ENCODE measurements around the gene SEZ6. TPM values are rescaled to one million over a fixed set of nuclear protein-coding genes. Genes with fewer than 3 reads are reported as not detected.

The SEZ6 gene
- total and polyA plus RNA-seq, 10 of the 15 experiments (the other 5 are each of a cell fraction or from before 2014, with no cell fraction given), result 0.05 to 0.87 (median 0.17) TPM; not detected in 4

Other genes with a start within 250 kb of the SEZ6 start
Only the 7 nearest of the 8 such genes appear.
- gene FAM222B, start 163.2 kb downstream of the SEZ6 start, total RNA-seq (2014; rRNA removed), result 5.7 and 6.4 TPM in 2 replicates
- gene FAM222B, start 163.2 kb downstream of the SEZ6 start, total RNA-seq (2014; rRNA removed; fragmentation: Illumina TruSeq; extraction: Trizol), result 3.3 and 3.6 TPM in 2 replicates
- 18.3 and 18.5 TPM in 2 replicates for gene FAM222B, start 163.2 kb downstream of the SEZ6 start, total RNA-seq (2021)
- gene FAM222B, start 163.2 kb downstream of the SEZ6 start, polyA plus RNA-seq (2011; rRNA removed), result 2.9 and 4.1 TPM in 2 replicates
- 12.4 and 14.2 TPM in 2 replicates for gene FAM222B, start 163.2 kb downstream of the SEZ6 start, polyA plus RNA-seq (2014; fragmentation: Illumina TruSeq; extraction: Trizol)
- 1 to 10 TPM; 2.8 to 2.9 TPM for gene FAM222B, start 163.2 kb downstream of the SEZ6 start, polyA plus RNA-seq (2014; fragmentation: Nextera tagmentation; extraction: Ambion mirVana)
- 6.4 and 9.7 TPM in 2 replicates for gene FAM222B, start 163.2 kb downstream of the SEZ6 start, polyA plus RNA-seq (2014; rRNA removed)
- gene FAM222B, start 163.2 kb downstream of the SEZ6 start, polyA plus RNA-seq (2016; fragmentation: Nextera tagmentation; extraction: Ambion mirVana), result 10 to 100 TPM; 14.0 to 14.7 TPM
- 57.1 and 61.2 TPM in 2 replicates for gene ERAL1, start 151.0 kb downstream of the SEZ6 start, total RNA-seq (2014; rRNA removed)
- gene ERAL1, start 151.0 kb downstream of the SEZ6 start, total RNA-seq (2014; rRNA removed; fragmentation: Illumina TruSeq; extraction: Trizol), result 24.6 and 27.7 TPM in 2 replicates
- 66.7 and 67.8 TPM in 2 replicates for gene ERAL1, start 151.0 kb downstream of the SEZ6 start, total RNA-seq (2021)
- gene ERAL1, start 151.0 kb downstream of the SEZ6 start, polyA plus RNA-seq (2011; rRNA removed), result 60.2 and 104 TPM in 2 replicates
- gene ERAL1, start 151.0 kb downstream of the SEZ6 start, polyA plus RNA-seq (2014; fragmentation: Illumina TruSeq; extraction: Trizol), result 96.5 and 101 TPM in 2 replicates
- gene ERAL1, start 151.0 kb downstream of the SEZ6 start, polyA plus RNA-seq (2014; fragmentation: Nextera tagmentation; extraction: Ambion mirVana), result 100 to 1,000 TPM; 165 to 175 TPM
- gene ERAL1, start 151.0 kb downstream of the SEZ6 start, polyA plus RNA-seq (2014; rRNA removed), result 99.5 and 103 TPM in 2 replicates
- 100 to 1,000 TPM; 114 to 132 TPM for gene ERAL1, start 151.0 kb downstream of the SEZ6 start, polyA plus RNA-seq (2016; fragmentation: Nextera tagmentation; extraction: Ambion mirVana)
- gene FLOT2, start 108.3 kb downstream of the SEZ6 start, total RNA-seq (2014; rRNA removed), result 79.0 and 79.6 TPM in 2 replicates
- 72.0 and 72.5 TPM in 2 replicates for gene FLOT2, start 108.3 kb downstream of the SEZ6 start, total RNA-seq (2014; rRNA removed; fragmentation: Illumina TruSeq; extraction: Trizol)
- gene FLOT2, start 108.3 kb downstream of the SEZ6 start, total RNA-seq (2021), result 291 and 302 TPM in 2 replicates
- gene FLOT2, start 108.3 kb downstream of the SEZ6 start, polyA plus RNA-seq (2011; rRNA removed), result 90.1 and 150 TPM in 2 replicates
- 75.3 and 147 TPM in 2 replicates for gene FLOT2, start 108.3 kb downstream of the SEZ6 start, polyA plus RNA-seq (2014; fragmentation: Illumina TruSeq; extraction: Trizol)
- 100 to 1,000 TPM in 1 of 2 experiments, 10 to 100 TPM in 1; 56.8 to 121 TPM for gene FLOT2, start 108.3 kb downstream of the SEZ6 start, polyA plus RNA-seq (2014; fragmentation: Nextera tagmentation; extraction: Ambion mirVana)
- 150 and 154 TPM in 2 replicates for gene FLOT2, start 108.3 kb downstream of the SEZ6 start, polyA plus RNA-seq (2014; rRNA removed)
- 100 to 1,000 TPM; 237 to 251 TPM for gene FLOT2, start 108.3 kb downstream of the SEZ6 start, polyA plus RNA-seq (2016; fragmentation: Nextera tagmentation; extraction: Ambion mirVana)
- gene DHRS13, start 103.0 kb downstream of the SEZ6 start, total RNA-seq (2014; rRNA removed), result 35.3 and 37.1 TPM in 2 replicates
- 23.7 and 24.2 TPM in 2 replicates for gene DHRS13, start 103.0 kb downstream of the SEZ6 start, total RNA-seq (2014; rRNA removed; fragmentation: Illumina TruSeq; extraction: Trizol)
- gene DHRS13, start 103.0 kb downstream of the SEZ6 start, total RNA-seq (2021), result 27.6 and 31.3 TPM in 2 replicates
- gene DHRS13, start 103.0 kb downstream of the SEZ6 start, polyA plus RNA-seq (2011; rRNA removed), result 50.6 and 55.2 TPM in 2 replicates
- gene DHRS13, start 103.0 kb downstream of the SEZ6 start, polyA plus RNA-seq (2014; fragmentation: Illumina TruSeq; extraction: Trizol), result 17.7 and 19.6 TPM in 2 replicates
- under 1 TPM in 1 of 2 experiments, not detected in 1; 0.18 TPM for gene DHRS13, start 103.0 kb downstream of the SEZ6 start, polyA plus RNA-seq (2014; fragmentation: Nextera tagmentation; extraction: Ambion mirVana)
- 37.7 and 38.8 TPM in 2 replicates for gene DHRS13, start 103.0 kb downstream of the SEZ6 start, polyA plus RNA-seq (2014; rRNA removed)
- gene DHRS13, start 103.0 kb downstream of the SEZ6 start, polyA plus RNA-seq (2016; fragmentation: Nextera tagmentation; extraction: Ambion mirVana), result 10 to 100 TPM; 28.7 to 35.5 TPM
- 28.6 and 30.1 TPM in 2 replicates for gene PHF12, start 54.5 kb downstream of the SEZ6 start, total RNA-seq (2014; rRNA removed)
- 15.9 and 18.1 TPM in 2 replicates for gene PHF12, start 54.5 kb downstream of the SEZ6 start, total RNA-seq (2014; rRNA removed; fragmentation: Illumina TruSeq; extraction: Trizol)
- 43.9 and 44.2 TPM in 2 replicates for gene PHF12, start 54.5 kb downstream of the SEZ6 start, total RNA-seq (2021)
- 8.6 and 22.6 TPM in 2 replicates for gene PHF12, start 54.5 kb downstream of the SEZ6 start, polyA plus RNA-seq (2011; rRNA removed)
- gene PHF12, start 54.5 kb downstream of the SEZ6 start, polyA plus RNA-seq (2014; fragmentation: Illumina TruSeq; extraction: Trizol), result 24.7 and 27.8 TPM in 2 replicates
- 1 to 10 TPM; 1.3 to 2.3 TPM for gene PHF12, start 54.5 kb downstream of the SEZ6 start, polyA plus RNA-seq (2014; fragmentation: Nextera tagmentation; extraction: Ambion mirVana)
- 33.5 and 39.8 TPM in 2 replicates for gene PHF12, start 54.5 kb downstream of the SEZ6 start, polyA plus RNA-seq (2014; rRNA removed)
- gene PHF12, start 54.5 kb downstream of the SEZ6 start, polyA plus RNA-seq (2016; fragmentation: Nextera tagmentation; extraction: Ambion mirVana), result 10 to 100 TPM; 10.6 to 15.3 TPM
- gene PIPOX, start 37.1 kb upstream of the SEZ6 start, total RNA-seq (2014; rRNA removed), result 0.56 and 1.1 TPM in 2 replicates
- 0.67 and 0.83 TPM in 2 replicates for gene PIPOX, start 37.1 kb upstream of the SEZ6 start, total RNA-seq (2014; rRNA removed; fragmentation: Illumina TruSeq; extraction: Trizol)
- gene PIPOX, start 37.1 kb upstream of the SEZ6 start, total RNA-seq (2021), result 1.1 and 1.7 TPM in 2 replicates
- 1.3 and 1.4 TPM in 2 replicates for gene PIPOX, start 37.1 kb upstream of the SEZ6 start, polyA plus RNA-seq (2011; rRNA removed)
- gene PIPOX, start 37.1 kb upstream of the SEZ6 start, polyA plus RNA-seq (2014; fragmentation: Illumina TruSeq; extraction: Trizol), result 0.22 and 1.3 TPM in 2 replicates
- gene PIPOX, start 37.1 kb upstream of the SEZ6 start, polyA plus RNA-seq (2014; fragmentation: Nextera tagmentation; extraction: Ambion mirVana), result under 1 TPM in 1 of 2 experiments, not detected in 1; 0.26 TPM
- 0.32 and 0.65 TPM in 2 replicates for gene PIPOX, start 37.1 kb upstream of the SEZ6 start, polyA plus RNA-seq (2014; rRNA removed)
- gene PIPOX, start 37.1 kb upstream of the SEZ6 start, polyA plus RNA-seq (2016; fragmentation: Nextera tagmentation; extraction: Ambion mirVana), result under 1 TPM; 0.30 to 0.48 TPM
- gene MYO18A, start 174.4 kb upstream of the SEZ6 start, total RNA-seq (2014; rRNA removed), result 42.8 and 43.5 TPM in 2 replicates
- gene MYO18A, start 174.4 kb upstream of the SEZ6 start, total RNA-seq (2014; rRNA removed; fragmentation: Illumina TruSeq; extraction: Trizol), result 21.5 and 24.4 TPM in 2 replicates
- gene MYO18A, start 174.4 kb upstream of the SEZ6 start, total RNA-seq (2021), result 60.9 and 66.0 TPM in 2 replicates
- gene MYO18A, start 174.4 kb upstream of the SEZ6 start, polyA plus RNA-seq (2011; rRNA removed), result 4.6 and 9.8 TPM in 2 replicates
- gene MYO18A, start 174.4 kb upstream of the SEZ6 start, polyA plus RNA-seq (2014; fragmentation: Illumina TruSeq; extraction: Trizol), result 23.0 and 31.3 TPM in 2 replicates
- 1 to 10 TPM; 2.9 to 3.9 TPM for gene MYO18A, start 174.4 kb upstream of the SEZ6 start, polyA plus RNA-seq (2014; fragmentation: Nextera tagmentation; extraction: Ambion mirVana)
- 31.2 and 42.9 TPM in 2 replicates for gene MYO18A, start 174.4 kb upstream of the SEZ6 start, polyA plus RNA-seq (2014; rRNA removed)
- gene MYO18A, start 174.4 kb upstream of the SEZ6 start, polyA plus RNA-seq (2016; fragmentation: Nextera tagmentation; extraction: Ambion mirVana), result 10 to 100 TPM; 23.2 to 24.6 TPM

All from GM12878 (cell line).